GM12875 (cell line): ENCODE data around the gene SIK3.

Experiments
- H3K4me3 ChIP-seq: one replicate; pipeline ENCODE4 v1.5.1; 2011; ENCODE audit warnings: low read depth, low read length, control low read depth
- CTCF ChIP-seq: IDR thresholded peaks from 2 replicates; pipeline ENCODE4 v1.5.1; 2011; ENCODE audit warnings: low read depth, mild to moderate bottlenecking, control low read depth, inconsistent platforms, low read length, moderate library complexity, borderline replicate concordance; ENCODE audit not compliant: insufficient read depth

SIK3 gene

GRCh38 chr11:116916886-116917285 lies 181.3 kb downstream of the SIK3 start:
- no peak overlapping the region for H3K4me3 ChIP-seq
- no peak for TF ChIP-seq CTCF

GRCh38 chr11:116916052-116916451 lies 182.2 kb downstream of the SIK3 start:
- no peak overlapping the region for H3K4me3 ChIP-seq
- TF ChIP-seq CTCF = no peak

GRCh38 chr11:116913000-116913399 lies 185.2 kb downstream of the SIK3 start:
- H3K4me3 ChIP-seq = no peak overlapping the region
- no peak for TF ChIP-seq CTCF

GRCh38 chr11:116911976-116912734 lies 186.1 kb downstream of the SIK3 start:
- no peak for TF ChIP-seq CTCF
- H3K4me3 ChIP-seq = no peak overlapping the region

GRCh38 chr11:116910847-116911246 lies 187.4 kb downstream of the SIK3 start:
- no peak for TF ChIP-seq CTCF
- H3K4me3 ChIP-seq = no peak overlapping the region

GRCh38 chr11:116910378-116910777 lies 187.8 kb downstream of the SIK3 start:
- no peak for TF ChIP-seq CTCF
- no peak overlapping the region for H3K4me3 ChIP-seq

GRCh38 chr11:116909245-116909644 lies 189.0 kb downstream of the SIK3 start:
- no peak overlapping the region for H3K4me3 ChIP-seq
- no peak for TF ChIP-seq CTCF
